IMR-90 (cell line): Measurements from ENCODE around the gene OPHN1. TPM values are rescaled to one million over a fixed set of nuclear protein-coding genes. Genes with fewer than 3 reads are reported as not detected.
A peak's percentile ranks its signal among the peaks of the same experiment; 100 is the strongest.

Experiments used
- ATAC-seq: fragments of 200-7000 bp; cut with Tn5 transposase; 2 replicates; pipeline ENCODE4 v1.9.1; 2020; ENCODE audit warnings: low read depth, mild to moderate bottlenecking, moderate library complexity
- BruUV-seq: library from RNA; stranded (reverse); fragments of 400-500 nt; replicated peaks from 2 replicates; lab custom pipeline; 2021; lab: Mats Ljungman, UMichigan
- CTCF ChIA-PET: fragments of 300-600 bp; formaldehyde crosslinking; extraction: SDS; loops from one replicate; lab custom pipeline; 2021; ENCODE audit warnings: antibody characterized with exemption; lab: Yijun Ruan, JAX
- POLR2A ChIA-PET: fragments of 300-600 bp; sonication (Branson Sonifier 250); formaldehyde crosslinking; loops from one replicate; lab custom pipeline; 2022; ENCODE audit warnings: antibody characterized with exemption; ENCODE audit not compliant: unreplicated experiment; lab: Charles Lee
- DNase-seq: peaks from one replicate; pipeline ENCODE4 v3.0.0; 2013
- H2AFZ ChIP-seq: replicated peaks from 2 replicates; pipeline ENCODE3; 2013; ENCODE audit warnings: low read length, mild to moderate bottlenecking; ENCODE audit not compliant: poor library complexity
- H2AK5ac ChIP-seq: 2 replicates; pipeline ENCODE4 v1.6.1; 2013; ENCODE audit warnings: low read depth, low read length, inconsistent platforms
- H2AK9ac ChIP-seq: replicated peaks from 2 replicates; pipeline ENCODE3; 2013; ENCODE audit warnings: mild to moderate bottlenecking, low read depth, low read length, moderate library complexity; ENCODE audit not compliant: poor library complexity
- H2BK120ac ChIP-seq: 2 replicates; pipeline ENCODE4 v1.6.1; 2013; ENCODE audit warnings: low read depth, low read length, inconsistent platforms
- H2BK15ac ChIP-seq: 3 replicates; pipeline ENCODE4 v1.6.1; 2013; ENCODE audit warnings: low read depth, low read length, inconsistent platforms
- H2BK20ac ChIP-seq: 2 replicates; pipeline ENCODE4 v1.6.1; 2013; ENCODE audit warnings: low read depth, mild to moderate bottlenecking, inconsistent platforms, low read length, moderate library complexity
- H2BK5ac ChIP-seq: 2 replicates; pipeline ENCODE4 v1.6.1; 2013; ENCODE audit warnings: mild to moderate bottlenecking, low read depth, low read length, inconsistent platforms; ENCODE audit not compliant: poor library complexity, severe bottlenecking
- H3K14ac ChIP-seq: replicated peaks from 2 replicates; pipeline ENCODE4 v1.6.1; 2013; ENCODE audit warnings: low read depth, low read length, inconsistent platforms
- H3K18ac ChIP-seq: 2 replicates; pipeline ENCODE4 v1.6.1; 2013; ENCODE audit warnings: low read depth, low read length, control low read depth
- H3K23ac ChIP-seq: 2 replicates; pipeline ENCODE4 v1.6.1; 2013; ENCODE audit warnings: low read depth, low read length, inconsistent platforms
- H3K27ac ChIP-seq: 2 replicates; pipeline ENCODE4 v1.5.1; 2013; ENCODE audit warnings: mild to moderate bottlenecking, control low read depth, low read length; ENCODE audit not compliant: insufficient read depth
- H3K27me3 ChIP-seq: 2 replicates; pipeline ENCODE4 v1.6.1; 2013; ENCODE audit warnings: low read length; ENCODE audit not compliant: control insufficient read depth, insufficient read depth
- H3K36me3 ChIP-seq: 2 replicates; pipeline ENCODE4 v1.6.1; 2013; ENCODE audit warnings: low read length, mixed read lengths; ENCODE audit not compliant: control insufficient read depth, insufficient read depth
- H3K4ac ChIP-seq: 2 replicates; pipeline ENCODE4 v1.6.1; 2013; ENCODE audit warnings: low read depth, low read length, inconsistent platforms
- H3K4me1 ChIP-seq: 2 replicates; pipeline ENCODE4 v1.6.1; 2013; ENCODE audit warnings: low read length, mixed read lengths; ENCODE audit not compliant: control insufficient read depth, insufficient read depth
- H3K4me2 ChIP-seq: 2 replicates; pipeline ENCODE4 v1.6.1; 2013; ENCODE audit warnings: low read depth, mild to moderate bottlenecking, control low read depth, low read length, moderate library complexity
- H3K4me3 ChIP-seq: 2 replicates; pipeline ENCODE4 v1.5.1; 2013; ENCODE audit warnings: low read depth, mild to moderate bottlenecking, control low read depth, low read length, moderate library complexity; ENCODE audit not compliant: insufficient read depth
- H3K56ac ChIP-seq: 2 replicates; pipeline ENCODE4 v1.6.1; 2013; ENCODE audit warnings: low read length, inconsistent platforms; ENCODE audit not compliant: insufficient read depth; ENCODE audit errors: extremely low read depth
- H3K79me1 ChIP-seq, 2 experiments: 2 replicates each; pipeline ENCODE4 v1.6.1; 2013; ENCODE audit warnings: low read length in 2 of 2, inconsistent platforms in 1 of 2, low read depth in 1 of 2
- H3K9ac ChIP-seq: 2 replicates; pipeline ENCODE4 v1.6.1; 2013; ENCODE audit warnings: low read depth, low read length, control low read depth
- H3K9me1 ChIP-seq: 2 replicates; pipeline ENCODE4 v1.6.1; 2013; ENCODE audit warnings: low read length, inconsistent platforms; ENCODE audit not compliant: insufficient read depth
- H3K9me3 ChIP-seq: 2 replicates; pipeline ENCODE4 v1.6.1; 2013; ENCODE audit warnings: low read length; ENCODE audit not compliant: control insufficient read depth, insufficient read depth
- H4K20me1 ChIP-seq: 2 replicates; pipeline ENCODE4 v1.6.1; 2013; ENCODE audit warnings: low read length, inconsistent platforms; ENCODE audit not compliant: insufficient read depth
- H4K5ac ChIP-seq: 2 replicates; pipeline ENCODE4 v1.6.1; 2013; ENCODE audit warnings: mild to moderate bottlenecking, low read depth, low read length, control low read depth
- H4K8ac ChIP-seq, 2 experiments: 2 replicates each; pipeline ENCODE4 v1.6.1; 2013; ENCODE audit warnings: low read depth in 2 of 2, low read length in 2 of 2, control low read depth in 1 of 2, inconsistent platforms in 1 of 2
- H4K91ac ChIP-seq: 2 replicates; pipeline ENCODE4 v1.6.1; 2013; ENCODE audit warnings: low read depth, low read length, inconsistent platforms; ENCODE audit not compliant: insufficient read depth
- CHD1 ChIP-seq: IDR thresholded peaks from 2 replicates; pipeline ENCODE4 v1.6.1; 2012; ENCODE audit warnings: low read depth, low read length, improper control_type of control experiment
- MAFK ChIP-seq: IDR thresholded peaks from 2 replicates; pipeline ENCODE4 v1.6.1; 2012; ENCODE audit warnings: low read depth, low read length, improper control_type of control experiment
- MAZ ChIP-seq: IDR thresholded peaks from 2 replicates; pipeline ENCODE4 v1.6.1; 2012; ENCODE audit warnings: low read depth, mild to moderate bottlenecking, low read length, improper control_type of control experiment, moderate library complexity, borderline replicate concordance
- NFE2L2 ChIP-seq: fragments of 150-350 bp; IDR thresholded peaks from 2 replicates; pipeline ENCODE4 v1.6.1; 2016; ENCODE audit warnings: low read depth, mild to moderate bottlenecking, low read length
- RAD21 ChIP-seq: IDR thresholded peaks from 2 replicates; pipeline ENCODE4 v1.6.1; 2012; ENCODE audit warnings: low read length, improper control_type of control experiment
- RCOR1 ChIP-seq: IDR thresholded peaks from 2 replicates; pipeline ENCODE4 v1.6.1; 2012; ENCODE audit warnings: mild to moderate bottlenecking, low read length, improper control_type of control experiment; ENCODE audit not compliant: insufficient replicate concordance
- WGBS, 2 experiments: methylation state at CpG; one replicate each; pipeline versions ENCODE4 v1.1.5 to v1.1.7; 2013; ENCODE audit warnings: missing lambda C conversion rate in 2 of 2; ENCODE audit not compliant: insufficient read length in 1 of 2; ENCODE audit errors: extremely low coverage in 2 of 2; 5-methylcytosine and 5-hydroxymethylcytosine counted together
- dilution Hi-C: fragments of 300-500 bp; cut with HindIII; formaldehyde crosslinking; loops from one replicate; pipeline ENCODE4 v1.14.3; 2018; ENCODE audit warnings: low sequenced_read_pairs; ENCODE audit not compliant: unreplicated experiment
- in situ Hi-C: fragments of 300-500 bp; cut with MboI; formaldehyde crosslinking; loops from 3 replicates; pipeline ENCODE4 v1.14.3; 2019; ENCODE audit warnings: low sequenced_read_pairs, inconsistent platforms, mixed read lengths
- intact Hi-C: fragments of 100-400 bp; cut with micrococcal nuclease; formaldehyde crosslinking; loops from 2 replicates; pipeline ENCODE4 v1.10.0; 2022
- polyA plus RNA-seq, 3 experiments: library from polyadenylated mRNA; depleted of rRNA; stranded (reverse); fragments of >200 nt; gene quantifications; 2 replicates each; pipeline ENCODE4 v1.2.3, GENCODE V29; 2012; ENCODE audit warnings: low replicate concordance in 1 of 3
- total RNA-seq: library from RNA; depleted of rRNA; stranded (reverse); fragments of >200 nt; gene quantifications from 2 replicates; pipeline ENCODE4 v1.2.3, GENCODE V29; 2012
- TF ChIP-seq, protein P1 (sequence below): fragments of 150-350 bp; IDR thresholded peaks from 2 replicates; pipeline ENCODE4 v1.6.1; 2017; ENCODE audit warnings: mild to moderate bottlenecking, antibody characterized with exemption, low read length, low read depth
- TF ChIP-seq, protein P2 (sequence below): fragments of 150-350 bp; IDR thresholded peaks from 2 replicates; pipeline ENCODE4 v1.6.1; 2016; ENCODE audit warnings: low read depth, mild to moderate bottlenecking, low read length, moderate library complexity, borderline replicate concordance

Gene OPHN1
- total and polyA plus RNA-seq, 2 of the 4 experiments (the other 2 are of a cell fraction), result 4.0 to 13.1 TPM

- Histone ChIP-seq H3K4me2 (peak overlapping the region; percentile 67; the same call in 1 of the 2 replicates), H3K4ac (no peak overlapping the region), H4K20me1 (no peaks in the 10 kb centered on the region), H4K5ac (no peak overlapping the region), H2AFZ (no peak overlapping the region), H3K9me1 (0 out of 2 replicates have a peak, but pooled peaks cover 3% of the 10 kb centered on the region), H3K56ac (no peak overlapping the region), H3K18ac (no peak overlapping the region; the same call in 1 of the 2 replicates), H2BK20ac (no peak overlapping the region), H3K4me3 (no peak overlapping the region), H4K8ac (no peak overlapping the region), H4K91ac (no peak overlapping the region), H3K36me3 (no peaks in the 10 kb centered on the region), H3K23ac (no peak overlapping the region), H3K14ac (no peak overlapping the region), H2AK9ac (no peak overlapping the region), H3K9me3 (no peaks in the 10 kb centered on the region), H3K27me3 (no peaks in the 10 kb centered on the region), H2BK120ac (no peak overlapping the region), H3K4me1 (peaks cover 6% of the 10 kb centered on the region), H2AK5ac (no peak overlapping the region), H3K27ac (no peak overlapping the region), H3K9ac (no peak overlapping the region), H2BK5ac (peak overlapping the region; percentile 41), H2BK15ac (no peak overlapping the region), H3K79me1 (0 out of 4 replicates have a peak, but pooled peaks cover 0 to 4% of the 10 kb centered on the region in 2 experiments)
- ATAC-seq (peak; percentile 79), DNase-seq (peak; percentile 38)
- ChIA-PET CTCF (no interaction called here), POLR2A (interaction anchor here (0.6 kb wide), 1 partner anchor 10 kb away, joined by 6 read pairs; no protein-coding TSS in a partner anchor)
- dilution Hi-C loops (no loop called here), intact Hi-C loops (no loop called here), in situ Hi-C loops (no loop called here)
- no peak for TF ChIP-seq RCOR1
- no peak for TF ChIP-seq RAD21
- no peak for TF ChIP-seq CHD1
- TF ChIP-seq, protein P1, sequence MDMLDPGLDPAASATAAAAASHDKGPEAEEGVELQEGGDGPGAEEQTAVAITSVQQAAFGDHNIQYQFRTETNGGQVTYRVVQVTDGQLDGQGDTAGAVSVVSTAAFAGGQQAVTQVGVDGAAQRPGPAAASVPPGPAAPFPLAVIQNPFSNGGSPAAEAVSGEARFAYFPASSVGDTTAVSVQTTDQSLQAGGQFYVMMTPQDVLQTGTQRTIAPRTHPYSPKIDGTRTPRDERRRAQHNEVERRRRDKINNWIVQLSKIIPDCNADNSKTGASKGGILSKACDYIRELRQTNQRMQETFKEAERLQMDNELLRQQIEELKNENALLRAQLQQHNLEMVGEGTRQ, result no peak
- no peak for TF ChIP-seq MAZ
- no peak for TF ChIP-seq MAFK
- TF ChIP-seq NFE2L2, result no peak
- TF ChIP-seq, protein P2, sequence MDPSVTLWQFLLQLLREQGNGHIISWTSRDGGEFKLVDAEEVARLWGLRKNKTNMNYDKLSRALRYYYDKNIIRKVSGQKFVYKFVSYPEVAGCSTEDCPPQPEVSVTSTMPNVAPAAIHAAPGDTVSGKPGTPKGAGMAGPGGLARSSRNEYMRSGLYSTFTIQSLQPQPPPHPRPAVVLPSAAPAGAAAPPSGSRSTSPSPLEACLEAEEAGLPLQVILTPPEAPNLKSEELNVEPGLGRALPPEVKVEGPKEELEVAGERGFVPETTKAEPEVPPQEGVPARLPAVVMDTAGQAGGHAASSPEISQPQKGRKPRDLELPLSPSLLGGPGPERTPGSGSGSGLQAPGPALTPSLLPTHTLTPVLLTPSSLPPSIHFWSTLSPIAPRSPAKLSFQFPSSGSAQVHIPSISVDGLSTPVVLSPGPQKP, result no peak
- BruUV-seq, result no TSS peak
- no CpG with 5 or more reads among the region's 3 CpGs for WGBS, 2 experiments
Observed at GRCh38 chrX:68354879-68355628, 78.2 kb downstream of the OPHN1 start.
